Activated naive CD4-positive, alpha-beta T cell treated with anti-CD3 and anti-CD28 coated beads, Interleukin-2, amount 10 ng/mL, durations not matched to agents 7 days and 5 days (primary cell): ENCODE data around the gene SLC25A18.
"Not testable (repeated sequence)": the region's sequence is repeated elsewhere in the genome, so short reads cannot be mapped to it uniquely, and the experiment has no call there.

Experiments used
- CTCF ChIA-PET: fragments of 350-600 bp; sonication (Branson Sonifier 250); formaldehyde crosslinking; loops from one replicate; lab custom pipeline; 2021; ENCODE audit warnings: antibody characterized with exemption; lab: Charles Lee
- DNase-seq: peaks from one replicate; pipeline ENCODE4 v3.0.0-alpha.2; 2020
- H3K27ac Mint-ChIP-seq: one replicate; pipeline ENCODE4 v1.8.0; 2021; ENCODE audit warnings: mild to moderate bottlenecking, moderate library complexity, mixed read lengths
- H3K27me3 Mint-ChIP-seq: one replicate; pipeline ENCODE4 v1.8.0; 2021; ENCODE audit warnings: mild to moderate bottlenecking, mixed read lengths
- H3K36me3 Mint-ChIP-seq: one replicate; pipeline ENCODE4 v1.8.0; 2021; ENCODE audit warnings: mixed read lengths
- H3K4me1 Mint-ChIP-seq: one replicate; pipeline ENCODE4 v1.8.0; 2021; ENCODE audit warnings: mixed read lengths
- H3K4me3 Mint-ChIP-seq: one replicate; pipeline ENCODE4 v1.8.0; 2021; ENCODE audit warnings: mild to moderate bottlenecking, moderate library complexity, mixed read lengths
- H3K9me3 Mint-ChIP-seq: one replicate; pipeline ENCODE4 v1.8.0; 2021; ENCODE audit warnings: mixed read lengths

SLC25A18 gene

DNA sequence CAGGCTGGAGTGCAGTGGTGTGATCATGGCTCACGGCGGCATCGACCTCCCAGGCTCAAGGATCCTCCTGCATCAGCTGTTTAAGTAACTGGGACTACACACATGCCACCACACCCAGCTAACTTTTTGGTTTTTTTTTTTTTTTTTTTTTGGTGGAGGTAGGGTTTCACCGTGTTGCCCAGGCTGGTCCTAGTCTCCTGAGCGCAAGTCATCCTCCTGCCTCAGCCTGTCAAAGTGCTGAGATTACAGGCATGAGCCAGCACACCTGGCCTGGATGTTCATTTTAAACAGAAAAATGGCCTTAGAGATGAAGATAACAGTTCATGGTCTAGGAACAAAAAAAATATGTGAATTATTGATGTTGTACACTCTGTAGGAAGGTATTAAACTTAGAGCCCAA is 13.6 kb upstream of the SLC25A18 start:
- Mint-ChIP-seq H3K27ac (no peak overlapping the region), H3K36me3 (no peaks in the 10 kb centered on the region), H3K4me3 (no peak overlapping the region), H3K9me3 (no peaks in the 10 kb centered on the region), H3K27me3 (peaks cover 11% of the 10 kb centered on the region), H3K4me1 (no peaks in the 10 kb centered on the region)
- DNase-seq, result no peak
- CTCF ChIA-PET, result interaction anchor here (1.6 kb wide), 1 partner anchor 9 kb away, joined by 5 read pairs; no protein-coding TSS in a partner anchor

- Mint-ChIP-seq H3K27me3 (peaks cover 16% of the 10 kb centered on the region), H3K27ac (no peak overlapping the region), H3K36me3 (no peaks in the 10 kb centered on the region), H3K9me3 (no peaks in the 10 kb centered on the region), H3K4me1 (no peaks in the 10 kb centered on the region), H3K4me3 (no peak overlapping the region)
- DNase-seq, result no peak
- CTCF ChIA-PET, result no interaction called here
Observed at GRCh38 chr22:17552737-17553136, 10.6 kb upstream of the SLC25A18 start.

DNA sequence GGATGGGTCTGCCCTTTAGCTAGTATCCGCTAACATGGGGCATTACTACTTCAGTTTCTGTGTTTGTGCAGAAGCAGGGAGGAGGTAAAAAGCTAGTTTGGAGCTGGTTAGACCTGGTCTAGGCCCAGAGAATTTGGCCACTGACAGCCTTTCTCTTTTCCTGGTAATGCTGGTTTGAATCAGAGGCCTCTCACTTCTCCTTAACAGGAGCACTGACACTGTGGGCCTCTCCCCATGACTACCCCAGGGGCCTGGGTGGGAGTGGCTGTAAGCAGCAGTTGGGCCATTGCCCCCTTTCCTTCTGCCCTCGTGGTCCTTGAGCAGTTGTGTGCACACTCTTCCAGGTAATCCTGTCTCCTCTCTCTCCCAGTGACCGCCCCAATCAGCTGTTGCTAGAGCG is 8.5 kb upstream of the SLC25A18 start:
- no peak for DNase-seq
- Mint-ChIP-seq H3K36me3 (no peaks in the 10 kb centered on the region), H3K4me1 (no peaks in the 10 kb centered on the region), H3K4me3 (no peak overlapping the region), H3K27ac (no peak overlapping the region), H3K9me3 (no peaks in the 10 kb centered on the region), H3K27me3 (peaks cover 5% of the 10 kb centered on the region)
- CTCF ChIA-PET, result interaction anchor here (0.8 kb wide), 1 partner anchor 522 kb away, joined by 3 read pairs; no protein-coding TSS in a partner anchor

- H3K36me3 Mint-ChIP-seq, result no peaks in the 10 kb centered on the region
- peaks cover 14% of the 10 kb centered on the region for H3K27me3 Mint-ChIP-seq
- no peak for DNase-seq
- no peak overlapping the region for H3K27ac Mint-ChIP-seq
- H3K4me1 Mint-ChIP-seq, result no peaks in the 10 kb centered on the region
- CTCF ChIA-PET, result interaction anchor here (0.9 to 1.7 kb wide), 7 partner anchors 8 to 517 kb away, joined by 3 to 11 read pairs (median 4); no protein-coding TSS in a partner anchor
- no peak overlapping the region for H3K4me3 Mint-ChIP-seq
- no peaks in the 10 kb centered on the region for H3K9me3 Mint-ChIP-seq
Observed at GRCh38 chr22:17559188-17559587, 4.1 kb upstream of the SLC25A18 start.

DNA sequence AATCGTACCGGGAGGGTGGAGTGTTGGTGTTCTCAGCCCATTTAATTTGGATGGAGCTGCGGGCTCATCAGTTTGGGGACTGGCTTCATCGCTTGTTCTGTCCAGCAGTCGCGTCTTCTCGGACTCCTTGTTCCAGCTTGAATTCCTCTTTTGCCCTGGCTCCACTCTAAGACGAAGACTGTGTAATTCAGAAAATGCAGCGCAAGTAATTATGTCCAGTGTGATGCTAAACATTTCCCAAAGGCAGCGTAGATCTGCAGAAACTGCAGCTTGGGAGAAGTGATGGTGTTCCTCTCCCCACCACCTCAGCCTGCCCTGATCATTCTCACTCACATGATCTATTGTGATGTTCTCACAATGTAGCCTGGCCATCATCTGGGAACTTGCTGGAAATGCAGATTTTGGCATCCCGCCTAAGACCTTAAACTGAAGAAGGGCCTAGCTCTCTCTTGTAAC is 666 bp downstream of the SLC25A18 start:
- no peaks in the 10 kb centered on the region for H3K36me3 Mint-ChIP-seq
- H3K9me3 Mint-ChIP-seq, result no peaks in the 10 kb centered on the region
- H3K4me3 Mint-ChIP-seq, result no peak overlapping the region
- no peak for DNase-seq
- CTCF ChIA-PET, result no interaction called here
- peaks cover 13% of the 10 kb centered on the region for H3K27me3 Mint-ChIP-seq
- no peak overlapping the region for H3K27ac Mint-ChIP-seq
- H3K4me1 Mint-ChIP-seq, result no peaks in the 10 kb centered on the region

GRCh38 chr22:17566016-17566687 is 2.9 kb downstream of the SLC25A18 start:
- H3K36me3 Mint-ChIP-seq, H3K4me3 Mint-ChIP-seq, DNase-seq, H3K9me3 Mint-ChIP-seq, H3K4me1 Mint-ChIP-seq, CTCF ChIA-PET, H3K27ac Mint-ChIP-seq: not testable (repeated sequence)
- H3K27me3 Mint-ChIP-seq, result peaks cover 11% of the 10 kb centered on the region

GRCh38 chr22:17566776-17567175 is 3.5 kb downstream of the SLC25A18 start:
- Mint-ChIP-seq H3K4me3 (no peak overlapping the region), H3K4me1 (no peaks in the 10 kb centered on the region), H3K36me3 (no peaks in the 10 kb centered on the region), H3K27me3 (peaks cover 18% of the 10 kb centered on the region), H3K9me3 (no peaks in the 10 kb centered on the region), H3K27ac (no peak overlapping the region)
- DNase-seq, result no peak
- CTCF ChIA-PET, result interaction anchor here (1.6 kb wide), 1 partner anchor 8 kb away, joined by 3 read pairs; no protein-coding TSS in a partner anchor

GRCh38 chr22:17569971-17570511 is 6.7 kb downstream of the SLC25A18 start:
- Mint-ChIP-seq H3K36me3 (no peaks in the 10 kb centered on the region), H3K4me1 (no peaks in the 10 kb centered on the region), H3K27me3 (peaks cover 20% of the 10 kb centered on the region), H3K9me3 (no peaks in the 10 kb centered on the region), H3K4me3 (no peak overlapping the region), H3K27ac (no peak overlapping the region)
- DNase-seq, result no peak
- CTCF ChIA-PET, result interaction anchor here (0.9 to 1.0 kb wide), 2 partner anchors 68 to 398 kb away, joined by 3 read pairs; no protein-coding TSS in a partner anchor

DNA sequence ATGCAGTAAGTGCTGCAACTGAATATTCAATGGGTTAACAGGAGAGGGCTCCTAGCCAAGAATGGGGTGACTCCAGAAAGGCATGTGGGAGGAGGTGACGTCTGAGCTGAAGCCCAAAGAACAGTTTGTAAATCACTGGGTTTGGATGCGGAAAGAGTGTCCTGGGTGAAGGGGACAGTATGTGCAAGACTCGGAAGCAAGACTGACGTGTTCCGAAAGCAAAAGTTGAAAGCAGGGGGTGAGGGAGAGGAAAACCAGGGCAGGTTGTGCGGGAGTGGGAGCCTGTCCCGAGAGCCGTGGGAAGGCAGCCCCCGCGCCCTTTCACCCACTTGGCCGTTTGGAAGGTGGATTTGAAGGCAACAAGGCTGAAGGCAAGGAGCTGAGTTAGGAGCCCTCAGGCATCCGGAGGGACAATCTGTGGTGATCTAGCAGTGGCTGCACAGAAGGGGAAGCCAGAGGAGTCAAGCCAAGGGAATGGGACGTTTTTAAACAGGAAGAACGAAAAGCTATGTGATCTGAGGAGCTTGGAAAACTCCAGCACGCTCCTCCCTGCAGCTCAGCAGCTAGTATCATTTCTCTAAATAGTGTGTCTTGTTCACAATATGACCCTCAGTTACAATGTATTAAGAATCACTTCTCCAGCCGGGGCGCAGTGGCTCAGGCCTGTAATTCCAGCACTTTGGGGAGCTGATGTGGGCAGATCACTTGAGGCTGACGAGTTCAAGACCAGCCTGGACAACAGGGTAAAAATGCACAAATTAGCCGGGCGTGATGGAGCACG is 7.7 kb downstream of the SLC25A18 start:
- CTCF ChIA-PET, result interaction anchor here (1.0 kb wide), 1 partner anchor 69 kb away, joined by 3 read pairs; no protein-coding TSS in a partner anchor
- H3K27me3 Mint-ChIP-seq, result peaks cover 19% of the 10 kb centered on the region
- no peaks in the 10 kb centered on the region for H3K4me1 Mint-ChIP-seq
- H3K36me3 Mint-ChIP-seq, result no peaks in the 10 kb centered on the region
- DNase-seq, result no peak
- H3K9me3 Mint-ChIP-seq, result no peaks in the 10 kb centered on the region
- no peak overlapping the region for H3K27ac Mint-ChIP-seq
- no peak overlapping the region for H3K4me3 Mint-ChIP-seq

- Mint-ChIP-seq H3K4me1 (no peaks in the 10 kb centered on the region), H3K4me3 (no peak overlapping the region), H3K36me3 (no peaks in the 10 kb centered on the region), H3K9me3 (no peaks in the 10 kb centered on the region), H3K27ac (no peak overlapping the region), H3K27me3 (peaks cover 24% of the 10 kb centered on the region)
- no peak for DNase-seq
- CTCF ChIA-PET, result no interaction called here
Observed at GRCh38 chr22:17575151-17575550, 11.9 kb downstream of the SLC25A18 start.

- no peak for DNase-seq
- Mint-ChIP-seq H3K27me3 (peaks cover 24% of the 10 kb centered on the region), H3K36me3 (no peaks in the 10 kb centered on the region), H3K4me3 (no peak overlapping the region), H3K9me3 (no peaks in the 10 kb centered on the region), H3K27ac (no peak overlapping the region), H3K4me1 (no peaks in the 10 kb centered on the region)
- CTCF ChIA-PET, result no interaction called here
Observed at GRCh38 chr22:17575681-17576080, 12.4 kb downstream of the SLC25A18 start.

DNA sequence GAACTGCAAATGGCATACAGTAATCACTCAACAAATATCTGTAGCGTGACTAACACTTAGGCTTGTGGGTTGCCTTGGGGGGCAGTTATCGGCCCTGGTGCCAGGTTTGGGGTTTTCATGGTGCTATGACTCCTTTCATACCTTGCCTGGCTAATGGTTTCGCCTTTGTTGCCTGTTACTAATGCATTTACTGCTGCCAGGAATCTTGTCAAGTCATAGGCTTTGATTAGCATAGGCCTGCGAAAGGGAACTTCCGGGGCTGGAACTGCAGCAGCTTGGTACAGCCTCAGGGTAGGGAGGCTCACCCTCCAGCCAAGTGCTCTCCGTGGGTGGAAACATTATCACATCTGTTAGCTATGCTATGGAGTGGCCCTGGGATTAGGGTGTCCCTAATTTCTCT is 13.2 kb downstream of the SLC25A18 start:
- no peak overlapping the region for H3K4me3 Mint-ChIP-seq
- H3K9me3 Mint-ChIP-seq, result no peaks in the 10 kb centered on the region
- H3K4me1 Mint-ChIP-seq, result no peaks in the 10 kb centered on the region
- H3K27me3 Mint-ChIP-seq, result peaks cover 18% of the 10 kb centered on the region
- no peak for DNase-seq
- H3K36me3 Mint-ChIP-seq, result no peaks in the 10 kb centered on the region
- CTCF ChIA-PET, result no interaction called here
- no peak overlapping the region for H3K27ac Mint-ChIP-seq

DNA sequence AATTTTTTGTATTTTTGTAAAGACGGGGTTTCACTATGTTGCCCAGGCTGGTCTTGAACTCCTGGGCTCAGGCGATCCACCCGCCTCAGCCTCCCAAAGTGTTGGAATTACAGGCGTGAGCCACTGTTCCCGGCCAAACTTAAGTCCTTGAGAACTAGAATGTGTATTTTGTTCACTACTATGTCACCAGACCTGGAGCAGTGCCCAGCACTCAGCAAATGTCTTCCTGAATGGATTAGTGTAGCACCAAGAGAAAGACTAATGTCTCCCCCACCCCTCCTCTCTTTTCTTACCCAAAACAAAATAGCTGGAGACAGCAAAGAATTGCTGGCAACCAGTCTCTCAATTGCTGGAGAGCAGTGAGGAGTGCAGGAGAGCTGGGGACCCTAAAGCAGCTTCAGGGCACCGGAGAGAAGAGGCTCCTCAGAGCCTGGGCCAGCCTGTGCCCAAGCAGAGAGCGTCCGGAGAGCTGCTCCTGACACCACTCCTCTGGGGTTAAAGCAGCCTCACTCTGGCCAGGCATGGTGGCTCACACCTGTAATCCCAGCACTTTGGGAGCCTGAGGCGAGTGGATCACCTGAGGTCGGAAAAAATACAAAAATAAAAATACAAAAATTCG is 14.9 kb downstream of the SLC25A18 start:
- CTCF ChIA-PET, result no interaction called here
- Mint-ChIP-seq H3K27ac (no peak overlapping the region), H3K36me3 (no peaks in the 10 kb centered on the region), H3K27me3 (peaks cover 13% of the 10 kb centered on the region), H3K4me3 (no peak overlapping the region), H3K4me1 (no peaks in the 10 kb centered on the region), H3K9me3 (no peaks in the 10 kb centered on the region)
- no peak for DNase-seq

DNA sequence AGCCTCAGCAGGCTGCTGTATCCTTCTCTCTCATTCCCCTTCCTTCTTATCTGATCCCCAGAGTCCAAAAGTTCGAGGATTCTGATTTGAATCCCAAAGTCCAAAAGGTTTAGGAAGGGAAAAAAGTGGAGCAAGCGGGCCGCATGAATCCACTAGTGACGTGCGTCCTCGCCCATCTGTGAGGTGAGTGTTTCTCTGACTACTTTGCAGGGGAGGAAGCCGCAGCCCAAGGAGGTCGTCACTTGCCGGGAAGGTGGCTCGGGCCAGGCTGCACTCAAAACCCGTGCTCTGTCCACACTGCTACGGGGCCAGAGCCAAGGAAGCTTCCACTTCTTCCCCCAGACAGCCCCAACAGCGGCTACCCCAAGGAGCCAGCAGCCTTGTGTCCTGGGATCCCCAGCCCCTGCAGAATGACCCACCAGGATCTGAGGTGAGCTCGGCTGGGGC is 16.3 kb downstream of the SLC25A18 start:
- H3K4me3 Mint-ChIP-seq, result no peak overlapping the region
- H3K27ac Mint-ChIP-seq, result no peak overlapping the region
- H3K9me3 Mint-ChIP-seq, result no peaks in the 10 kb centered on the region
- H3K36me3 Mint-ChIP-seq, result no peaks in the 10 kb centered on the region
- H3K27me3 Mint-ChIP-seq, result peaks cover 8% of the 10 kb centered on the region
- no peaks in the 10 kb centered on the region for H3K4me1 Mint-ChIP-seq
- CTCF ChIA-PET, result no interaction called here
- no peak for DNase-seq
